OCI-M2 (cell line): ENCODE data around the gene CEP83.
"Not testable (repeated sequence)": the region's sequence is repeated elsewhere in the genome, so short reads cannot be mapped to it uniquely, and the experiment has no call there.

Experiments used
- DNase-seq: peaks from one replicate; lab custom pipeline; 2025; ENCODE audit not compliant: unreplicated experiment; lab: John Stamatoyannopoulos, UW

CEP83 gene

DNA sequence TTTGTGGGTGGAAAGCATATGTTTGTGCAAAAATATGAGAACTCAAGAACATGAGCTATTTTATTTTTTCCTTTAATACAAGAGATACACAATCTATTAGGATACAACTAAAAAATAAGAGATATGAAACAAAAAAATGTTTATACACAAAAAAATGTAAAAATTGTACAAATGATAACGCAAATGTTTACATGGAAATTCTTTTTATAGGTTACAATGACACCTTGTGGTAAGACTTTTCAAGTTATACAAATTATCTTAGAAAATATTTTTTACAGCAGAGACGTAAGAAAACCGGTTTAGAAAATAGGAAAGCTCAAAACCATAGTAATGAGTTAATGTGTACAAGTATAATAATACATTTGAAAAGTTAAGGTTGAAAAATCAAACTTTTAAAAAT, 25.5 kb downstream of the CEP83 start:
- no peak for DNase-seq

GRCh38 chr12:94433744-94434143, 25.9 kb downstream of the CEP83 start:
- no peak for DNase-seq

DNA sequence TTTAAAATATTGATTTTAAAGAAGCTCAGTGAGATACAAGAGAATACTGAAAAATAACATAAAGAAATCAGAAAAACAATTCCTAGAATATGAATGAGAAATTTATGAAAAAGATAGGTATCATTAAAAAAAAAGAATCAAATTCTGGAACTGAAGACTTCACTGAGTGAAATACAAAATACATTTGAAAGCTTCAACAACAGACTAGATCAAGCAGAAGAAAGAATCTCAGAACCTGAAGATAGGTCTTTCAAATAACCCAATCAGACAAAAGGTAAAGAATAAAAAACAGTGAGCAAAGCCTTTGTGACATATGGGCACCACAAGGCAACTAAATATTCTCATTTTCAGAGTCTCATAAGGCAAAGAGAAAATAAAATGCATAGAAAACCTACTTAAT, 29.4 kb downstream of the CEP83 start:
- no peak for DNase-seq

DNA sequence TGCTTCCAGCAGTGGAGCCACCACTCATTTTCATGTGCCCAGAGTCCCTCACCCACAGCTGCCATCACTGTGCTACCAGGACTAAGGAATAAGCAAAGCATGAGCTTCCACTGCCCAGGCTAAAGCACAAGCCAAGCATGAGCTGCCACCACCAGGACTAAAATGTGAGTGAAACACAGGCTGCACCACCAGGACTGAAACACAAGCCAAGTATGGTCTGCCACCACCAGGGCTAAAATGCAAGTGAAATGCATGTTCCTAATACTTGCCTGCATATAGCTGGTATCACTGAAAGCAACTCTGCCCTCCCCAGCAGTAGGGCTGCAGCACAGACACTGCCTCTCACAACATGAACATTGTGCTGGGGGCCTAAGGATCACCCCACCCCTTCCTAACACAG, 30.0 kb downstream of the CEP83 start:
- no peak for DNase-seq

DNA sequence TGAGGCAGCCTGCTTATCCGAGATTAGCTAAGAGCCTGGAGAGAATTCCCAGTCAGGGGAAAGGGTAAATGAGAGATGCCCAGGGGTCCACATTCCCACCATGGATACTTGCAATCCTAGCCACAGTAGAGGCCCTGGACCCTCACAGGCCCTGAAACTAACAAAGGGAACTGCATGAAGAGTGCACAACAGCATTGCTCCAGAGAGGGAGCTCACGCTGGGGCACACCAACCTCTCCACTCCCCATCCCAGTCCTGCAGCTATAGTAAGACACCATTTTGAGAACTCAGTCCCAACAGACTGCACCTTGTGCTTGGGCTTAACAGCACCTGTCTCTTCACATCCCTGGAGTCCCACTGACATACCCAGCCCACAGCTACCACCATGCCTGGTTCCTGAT, 30.5 kb downstream of the CEP83 start:
- no peak for DNase-seq

GRCh38 chr12:94427501-94428381, 31.9 kb downstream of the CEP83 start:
- DNase-seq: no peak

DNA sequence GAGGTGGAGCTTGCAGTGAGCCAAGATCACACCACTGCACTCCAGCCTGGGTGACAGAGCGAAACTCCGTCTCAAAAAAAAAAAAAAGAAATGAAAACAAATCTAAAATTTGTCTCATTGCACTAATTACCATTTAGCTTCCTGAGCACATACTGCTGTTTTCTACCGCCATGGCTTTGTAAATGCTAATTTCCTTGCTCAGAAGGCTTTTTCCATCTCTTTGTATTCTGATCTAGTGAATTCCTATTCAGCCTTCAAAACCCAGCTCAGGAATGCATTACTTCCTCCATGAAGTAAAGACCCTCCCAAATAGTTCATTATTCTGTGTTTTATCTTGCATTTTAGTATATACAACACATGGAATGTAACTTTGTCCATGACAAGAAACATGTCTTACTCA, 33.6 kb downstream of the CEP83 start:
- DNase-seq: no peak

GRCh38 chr12:94424830-94425229, 34.8 kb downstream of the CEP83 start:
- not testable (repeated sequence) for DNase-seq

DNA sequence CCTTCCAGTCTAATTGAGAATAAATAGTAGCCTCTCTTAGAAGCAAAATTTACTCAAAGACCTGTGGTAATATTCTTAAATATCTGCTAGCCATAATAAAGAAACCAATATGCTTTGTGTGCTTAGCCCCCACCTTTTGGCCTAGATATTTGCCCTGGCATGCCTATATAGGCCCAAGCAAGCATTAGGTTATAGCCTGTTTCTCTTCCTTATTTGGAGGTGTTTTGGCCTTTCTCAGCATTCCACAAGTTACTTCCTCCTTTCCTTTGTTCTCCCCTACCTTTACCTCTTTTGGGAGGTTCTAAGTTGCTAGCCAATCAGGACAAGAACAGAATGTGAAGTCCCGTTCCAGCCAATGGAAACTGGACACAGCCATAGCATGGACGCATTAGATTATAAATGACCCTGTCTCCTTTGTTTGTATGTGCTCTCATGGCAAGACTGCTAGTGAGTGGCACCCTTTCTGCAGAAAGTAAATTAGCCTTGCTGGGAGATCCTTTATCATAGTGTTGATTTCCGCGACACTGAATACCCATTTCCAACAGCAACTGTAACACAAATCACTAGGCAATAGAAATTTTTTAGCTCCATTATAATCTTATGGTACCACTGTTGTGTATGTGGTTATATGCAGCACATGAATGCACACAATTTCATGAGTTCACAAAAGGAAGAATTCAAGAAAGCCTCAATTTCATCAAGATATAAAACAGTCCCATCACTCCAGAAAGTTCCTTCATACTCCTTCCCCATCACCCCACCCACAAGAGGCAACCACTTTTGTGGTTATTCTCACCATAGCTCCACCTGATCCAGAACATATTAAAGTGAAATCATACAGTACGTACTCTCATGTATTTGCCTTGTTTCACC, 37.6 kb downstream of the CEP83 start:
- DNase-seq: no peak

- DNase-seq: no peak
These were observed 41.1 kb downstream of the CEP83 start for GRCh38 chr12:94418517-94418916.

- no peak for DNase-seq
These were observed 43.1 kb downstream of the CEP83 start for GRCh38 chr12:94416613-94417012.

GRCh38 chr12:94415066-94415465, 44.6 kb downstream of the CEP83 start:
- DNase-seq: no peak

DNA sequence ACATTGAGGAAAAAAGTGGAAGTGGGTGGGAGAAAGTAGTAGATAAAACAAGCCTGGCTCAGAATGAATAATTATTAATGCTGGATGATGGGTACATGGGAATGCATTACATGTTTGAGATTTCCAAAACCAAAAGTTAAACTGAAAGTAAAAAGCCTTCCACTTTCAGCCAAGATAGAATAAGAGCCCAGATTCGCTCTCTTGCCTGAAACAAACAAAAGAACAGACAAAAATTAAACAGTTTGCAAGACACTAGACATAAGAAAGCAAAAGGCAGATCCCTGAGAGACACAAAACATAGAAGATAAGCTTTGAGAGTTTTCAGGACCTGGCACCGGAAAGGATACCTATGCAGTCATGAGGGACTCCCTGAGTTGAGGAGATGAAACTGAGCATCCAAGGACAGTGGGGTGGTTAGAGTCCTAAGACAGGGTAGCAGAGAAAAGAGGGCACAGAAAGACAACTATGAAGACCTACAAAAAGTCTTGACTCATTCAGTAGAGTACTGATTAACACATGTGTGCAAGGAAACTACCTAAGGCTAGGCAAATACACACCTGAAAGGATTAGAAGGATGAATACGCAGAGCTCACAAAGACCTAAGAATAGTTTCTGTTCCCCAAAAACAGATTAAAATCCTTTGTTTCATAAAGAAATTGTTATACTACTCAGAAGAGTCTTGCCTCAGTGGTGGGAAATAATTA, 54.1 kb downstream of the CEP83 start:
- DNase-seq: no peak

GRCh38 chr12:94404854-94405253, 54.8 kb downstream of the CEP83 start:
- no peak for DNase-seq

DNA sequence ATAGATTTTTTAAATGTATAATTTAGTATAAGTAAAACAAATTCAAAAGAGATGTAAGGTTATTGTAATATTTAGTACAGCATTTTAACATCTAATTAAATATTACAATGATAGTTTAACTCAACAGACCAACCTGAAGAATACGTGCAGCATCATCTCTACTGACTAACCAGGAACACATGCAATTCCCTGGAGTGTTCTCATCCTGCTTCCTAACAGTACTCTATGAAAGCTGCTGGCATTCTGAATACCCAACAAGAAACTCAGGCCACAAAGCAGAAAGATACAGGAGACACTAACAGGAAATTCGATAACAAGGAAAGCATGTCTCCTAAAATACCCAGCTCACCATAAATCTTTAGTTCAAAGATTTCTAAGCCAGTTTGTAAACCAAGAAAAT, 58.3 kb downstream of the CEP83 start:
- DNase-seq: no peak

- DNase-seq: not testable (repeated sequence)
These were observed 61.0 kb downstream of the CEP83 start for GRCh38 chr12:94398685-94399084.

DNA sequence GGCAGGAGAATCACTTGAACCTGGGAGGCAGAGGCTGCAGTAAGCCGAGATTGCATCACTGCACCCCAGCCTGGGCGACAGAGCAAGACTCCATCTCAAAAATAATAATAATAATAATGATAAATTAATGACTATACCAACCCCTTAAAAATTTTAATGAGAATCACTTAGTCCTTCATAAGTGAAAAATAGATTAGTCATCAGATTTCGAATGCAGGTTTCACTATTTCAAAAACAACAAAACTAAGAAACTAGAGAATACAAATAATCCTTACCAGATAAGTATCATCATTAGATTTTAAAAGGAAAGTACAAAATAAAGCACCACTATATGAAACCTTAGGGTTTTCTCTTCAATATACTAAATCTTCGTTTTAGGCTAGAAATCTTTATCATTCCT, 62.3 kb downstream of the CEP83 start:
- DNase-seq: no peak

- not testable (repeated sequence) for DNase-seq
These were observed 63.7 kb downstream of the CEP83 start for GRCh38 chr12:94396014-94396413.

- DNase-seq: no peak
These were observed 69.6 kb downstream of the CEP83 start for GRCh38 chr12:94390130-94390485.

- DNase-seq: not testable (repeated sequence)
These were observed 70.1 kb downstream of the CEP83 start for GRCh38 chr12:94389482-94390129.

- no peak for DNase-seq
These were observed 73.2 kb downstream of the CEP83 start for GRCh38 chr12:94386422-94386821.
